Activated naive CD4-positive, alpha-beta T cell treated with Interleukin-2 at 50 U/mL for 16 hours (primary cell): Measurements from ENCODE around the gene ENTPD7.

Experiments
- DNase-seq: peaks from one replicate; pipeline ENCODE4 v3.0.0-alpha.2; 2020

ENTPD7 gene

GRCh38 chr10:99754670-99755069, 95.4 kb downstream of the ENTPD7 start:
- DNase-seq, result no peak
